ENCODE data around the gene NHERF2.

Gene NHERF2

DNA sequence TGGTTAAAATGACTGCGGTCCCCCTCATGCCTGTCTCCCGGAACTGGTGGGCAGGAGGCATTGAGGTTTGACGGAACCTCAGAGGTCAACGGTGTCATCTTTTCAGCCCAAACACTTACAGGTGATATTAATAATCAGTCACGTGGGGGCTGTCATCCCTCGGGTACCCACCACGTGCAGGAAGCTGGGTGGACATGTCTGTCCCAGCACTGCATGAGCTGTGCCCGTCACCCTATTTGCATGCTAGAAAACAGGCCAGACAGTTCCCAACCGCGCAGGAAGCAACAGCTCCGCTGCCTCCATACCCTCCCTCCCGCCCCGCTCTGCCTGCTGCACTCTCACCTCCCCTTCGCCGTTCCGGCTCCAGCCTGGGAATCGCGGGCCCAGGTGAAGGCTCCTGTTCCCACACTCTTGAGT lies 35.6 kb upstream of the NHERF2 start:
- DNase-seq, result no peak

GRCh38 chr16:1991588-1991947 lies 35.1 kb upstream of the NHERF2 start:
- no peak for DNase-seq

GRCh38 chr16:1991948-1992703 lies 34.6 kb upstream of the NHERF2 start:
- DNase-seq, result no peak

GRCh38 chr16:1992704-1993317 lies 33.9 kb upstream of the NHERF2 start:
- no peak for DNase-seq

DNA sequence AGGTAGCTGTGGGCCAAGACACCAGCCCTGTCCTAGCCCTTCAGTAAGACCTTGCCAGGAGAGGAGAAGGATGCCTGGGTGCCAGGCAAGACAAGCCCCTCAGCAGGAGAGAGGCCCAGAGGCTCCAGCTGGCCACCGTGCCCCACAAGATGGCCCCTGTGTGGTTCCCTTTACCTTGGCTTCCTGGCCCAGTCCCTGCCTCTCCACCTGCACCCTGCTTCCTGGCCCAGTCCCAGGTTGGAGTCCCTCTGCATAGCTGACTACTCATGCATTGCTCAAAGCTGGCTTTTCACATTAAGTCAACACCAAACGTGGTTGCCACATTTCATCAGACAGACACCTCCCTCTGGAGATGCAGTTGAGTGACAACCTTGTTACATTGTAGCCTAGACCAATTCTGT lies 33.0 kb upstream of the NHERF2 start:
- no peak for DNase-seq

DNA sequence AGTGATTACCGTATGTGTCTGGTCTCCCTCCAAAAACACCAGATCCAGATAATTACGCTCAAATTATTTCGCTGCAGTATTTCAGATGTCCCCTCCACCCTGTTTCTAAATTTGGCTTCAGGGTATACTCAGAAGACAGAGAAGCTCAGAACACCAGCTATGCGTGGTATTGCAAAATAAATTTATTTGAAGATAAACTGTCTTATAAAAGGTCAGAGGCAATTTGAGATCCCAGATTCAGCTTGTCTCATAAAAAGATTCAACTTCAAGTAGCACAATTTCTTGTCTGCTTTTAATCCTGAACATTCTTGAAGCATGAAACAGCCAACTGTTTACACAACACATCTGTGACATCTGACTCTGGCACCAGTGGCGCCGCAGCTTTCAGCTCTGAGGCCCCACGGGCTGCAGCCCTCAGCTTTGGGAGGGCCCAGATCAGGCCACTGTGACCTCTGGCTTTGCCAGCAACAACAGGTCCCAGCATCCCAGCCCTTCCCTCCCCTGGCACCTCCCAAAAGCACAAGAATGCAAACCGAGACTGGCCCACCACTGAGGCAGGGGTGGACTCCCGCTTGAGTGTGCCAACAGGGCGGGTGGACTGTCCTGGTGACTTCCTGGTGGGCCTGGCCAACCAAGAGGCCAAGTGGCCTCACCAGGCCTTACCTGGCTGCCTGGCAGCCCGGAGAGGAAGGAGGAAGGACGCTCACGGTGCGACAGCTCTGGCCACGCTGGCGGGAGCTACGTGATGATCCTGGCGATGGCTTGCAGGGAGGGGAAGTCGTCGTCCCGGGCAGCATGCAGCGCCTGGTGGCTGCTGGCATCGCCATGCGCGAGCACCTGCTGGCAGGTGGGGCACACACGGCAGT lies 29.0 kb upstream of the NHERF2 start:
- DNase-seq, result no peak

DNA sequence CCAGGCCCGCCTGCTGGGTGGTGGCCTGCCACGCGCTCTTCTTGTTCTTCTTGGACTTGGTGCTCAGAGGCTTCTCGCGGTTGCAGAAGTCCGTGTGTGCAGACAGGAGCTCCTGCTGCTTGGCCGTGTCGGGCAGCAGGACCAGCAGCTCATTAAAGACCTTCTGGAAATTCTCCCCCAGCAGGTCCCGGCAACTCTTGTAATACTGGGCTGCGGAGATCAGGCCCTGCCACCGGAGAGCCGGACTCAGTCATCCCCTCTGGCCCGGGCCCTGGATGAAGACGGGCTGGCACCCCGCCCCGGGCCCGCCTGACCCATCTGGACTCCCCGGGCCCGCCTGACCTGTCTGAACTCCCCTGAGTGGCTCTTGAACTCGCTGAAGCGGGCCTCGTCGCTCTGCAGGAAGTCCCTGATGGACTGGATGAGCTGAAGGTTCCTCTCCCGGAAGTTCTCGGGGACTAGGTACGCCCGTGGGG lies 28.3 kb upstream of the NHERF2 start:
- no peak for DNase-seq

GRCh38 chr16:1998852-1999801 lies 27.6 kb upstream of the NHERF2 start:
- DNase-seq, result no peak

GRCh38 chr16:1999866-2000514 lies 26.7 kb upstream of the NHERF2 start:
- DNase-seq, result no peak

- no peak for DNase-seq
Observed at GRCh38 chr16:2001035-2001434, 25.7 kb upstream of the NHERF2 start.

DNA sequence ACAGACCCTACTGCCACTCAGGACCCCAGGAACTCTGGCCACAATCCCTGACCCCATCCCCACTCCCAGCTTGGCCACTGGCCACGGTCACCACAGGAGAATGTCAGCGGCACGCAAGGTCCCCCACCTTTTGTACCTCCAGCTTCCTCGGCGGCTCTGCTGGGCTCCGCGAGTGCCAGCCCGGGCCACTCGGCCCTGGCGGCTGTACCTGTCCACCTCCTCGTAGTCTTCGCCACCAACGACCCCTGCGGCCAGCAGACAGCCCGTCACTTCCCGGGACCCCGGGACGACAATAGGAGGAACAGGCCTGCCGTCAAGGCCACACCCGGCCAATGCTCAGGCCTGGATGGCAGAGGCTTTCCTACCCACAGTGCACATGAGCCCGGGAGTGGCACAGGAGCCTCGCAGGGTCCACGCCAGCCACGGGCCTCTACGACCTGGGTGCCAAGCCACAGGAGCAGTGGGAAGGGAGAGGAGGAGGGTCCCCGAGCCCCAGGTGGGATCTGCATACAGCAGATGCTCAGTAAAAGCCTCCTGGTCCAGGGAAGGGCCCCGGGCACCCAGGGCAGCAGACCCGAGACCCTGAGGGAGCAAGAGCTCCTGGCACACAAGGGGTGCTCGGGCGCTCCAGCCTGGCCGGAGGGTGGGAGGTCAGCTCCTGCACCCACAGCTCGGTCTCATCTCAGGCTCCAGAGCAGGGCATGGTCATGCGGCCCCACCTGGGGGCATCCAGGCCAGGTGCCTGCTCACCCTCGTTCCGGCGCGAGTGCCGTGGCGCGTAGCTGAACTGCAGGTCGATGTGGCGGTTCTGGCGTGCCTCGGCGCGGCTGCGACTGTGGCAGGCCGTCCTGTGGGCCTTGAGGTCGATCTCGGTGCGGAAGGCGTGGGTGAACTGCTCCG lies 25.0 kb upstream of the NHERF2 start:
- DNase-seq, result no peak

GRCh38 chr16:2002406-2003230 lies 24.1 kb upstream of the NHERF2 start:
- no peak for DNase-seq

GRCh38 chr16:2003231-2003826 lies 23.4 kb upstream of the NHERF2 start:
- no peak for DNase-seq

DNA sequence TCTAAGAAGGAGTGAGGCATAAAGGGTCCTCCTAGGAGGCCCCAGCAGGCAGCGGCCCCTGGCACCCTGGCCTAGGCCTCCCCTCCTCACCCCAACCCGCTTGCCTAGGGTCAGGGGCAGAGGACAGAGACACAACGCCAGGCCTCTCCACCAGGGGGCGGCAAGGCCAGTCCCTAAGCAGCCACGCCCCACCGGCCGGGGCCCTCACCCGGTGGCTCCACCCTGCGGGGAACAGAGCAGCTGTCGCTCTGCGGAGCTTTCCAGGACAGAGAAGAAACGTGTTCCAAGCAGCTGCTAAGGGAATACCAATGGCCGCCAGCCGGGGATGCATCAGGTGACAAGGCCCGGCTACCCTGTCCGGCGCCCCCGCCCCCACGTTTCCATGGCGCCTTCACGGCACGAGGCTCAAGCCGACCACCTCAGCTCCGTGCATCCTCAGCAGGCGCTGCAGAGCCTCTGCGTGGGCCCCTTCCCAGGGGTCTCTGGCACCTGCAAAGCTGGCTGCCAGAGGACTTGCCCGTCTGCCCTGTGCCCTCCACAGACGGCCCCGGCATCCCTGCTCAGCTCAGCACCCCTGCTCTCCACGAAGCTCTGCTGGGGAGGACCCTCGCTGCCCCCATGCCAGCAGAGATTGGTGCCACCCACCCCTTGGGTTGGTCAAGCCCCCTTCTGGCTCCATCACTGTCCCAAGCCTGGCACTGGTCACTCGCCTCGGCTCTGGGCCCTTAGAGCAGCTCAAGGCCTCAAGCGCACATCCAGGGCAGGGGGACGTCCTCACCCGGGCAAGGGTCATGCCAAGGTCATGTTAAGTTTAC lies 22.7 kb upstream of the NHERF2 start:
- DNase-seq, result peak; percentile 88 to 95

- no peak for DNase-seq
Observed at GRCh38 chr16:2004795-2005517, 21.7 kb upstream of the NHERF2 start.

- DNase-seq, result peak in 1 of 2 experiments; percentile 57
Observed at GRCh38 chr16:2005646-2006045, 21.1 kb upstream of the NHERF2 start.

DNA sequence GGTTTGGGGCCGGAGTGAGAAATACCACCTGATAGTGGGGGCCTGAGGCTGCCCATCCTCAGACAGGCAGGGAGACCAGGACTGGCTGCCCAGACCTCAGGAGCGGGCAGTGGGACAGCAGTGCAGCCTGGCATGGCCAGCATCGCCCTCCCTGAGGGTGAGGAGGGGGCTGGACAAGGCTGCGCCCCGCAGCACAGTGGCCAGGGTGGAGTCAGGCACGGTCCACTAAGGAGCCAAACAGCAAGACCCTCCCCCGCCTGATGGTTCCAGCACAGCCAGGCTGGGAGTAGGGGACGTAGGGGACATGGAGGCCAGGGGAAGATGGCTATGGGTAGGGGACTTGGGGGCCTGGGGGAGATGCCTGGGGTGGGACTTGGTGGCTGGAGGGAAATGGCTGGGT lies 20.4 kb upstream of the NHERF2 start:
- DNase-seq, result no peak

Data from NCI-H446 (cell line).